Measurements from ENCODE around the gene VPS51.
A peak's percentile ranks its signal among the peaks of the same experiment; 100 is the strongest.

- TF ChIP-seq, protein P1, sequence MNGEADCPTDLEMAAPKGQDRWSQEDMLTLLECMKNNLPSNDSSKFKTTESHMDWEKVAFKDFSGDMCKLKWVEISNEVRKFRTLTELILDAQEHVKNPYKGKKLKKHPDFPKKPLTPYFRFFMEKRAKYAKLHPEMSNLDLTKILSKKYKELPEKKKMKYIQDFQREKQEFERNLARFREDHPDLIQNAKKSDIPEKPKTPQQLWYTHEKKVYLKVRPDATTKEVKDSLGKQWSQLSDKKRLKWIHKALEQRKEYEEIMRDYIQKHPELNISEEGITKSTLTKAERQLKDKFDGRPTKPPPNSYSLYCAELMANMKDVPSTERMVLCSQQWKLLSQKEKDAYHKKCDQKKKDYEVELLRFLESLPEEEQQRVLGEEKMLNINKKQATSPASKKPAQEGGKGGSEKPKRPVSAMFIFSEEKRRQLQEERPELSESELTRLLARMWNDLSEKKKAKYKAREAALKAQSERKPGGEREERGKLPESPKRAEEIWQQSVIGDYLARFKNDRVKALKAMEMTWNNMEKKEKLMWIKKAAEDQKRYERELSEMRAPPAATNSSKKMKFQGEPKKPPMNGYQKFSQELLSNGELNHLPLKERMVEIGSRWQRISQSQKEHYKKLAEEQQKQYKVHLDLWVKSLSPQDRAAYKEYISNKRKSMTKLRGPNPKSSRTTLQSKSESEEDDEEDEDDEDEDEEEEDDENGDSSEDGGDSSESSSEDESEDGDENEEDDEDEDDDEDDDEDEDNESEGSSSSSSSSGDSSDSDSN (CRISPR knock-in tag; IDR thresholded peaks at IDR 0.05): peak; percentile 40
- TF ChIP-seq, protein P2, sequence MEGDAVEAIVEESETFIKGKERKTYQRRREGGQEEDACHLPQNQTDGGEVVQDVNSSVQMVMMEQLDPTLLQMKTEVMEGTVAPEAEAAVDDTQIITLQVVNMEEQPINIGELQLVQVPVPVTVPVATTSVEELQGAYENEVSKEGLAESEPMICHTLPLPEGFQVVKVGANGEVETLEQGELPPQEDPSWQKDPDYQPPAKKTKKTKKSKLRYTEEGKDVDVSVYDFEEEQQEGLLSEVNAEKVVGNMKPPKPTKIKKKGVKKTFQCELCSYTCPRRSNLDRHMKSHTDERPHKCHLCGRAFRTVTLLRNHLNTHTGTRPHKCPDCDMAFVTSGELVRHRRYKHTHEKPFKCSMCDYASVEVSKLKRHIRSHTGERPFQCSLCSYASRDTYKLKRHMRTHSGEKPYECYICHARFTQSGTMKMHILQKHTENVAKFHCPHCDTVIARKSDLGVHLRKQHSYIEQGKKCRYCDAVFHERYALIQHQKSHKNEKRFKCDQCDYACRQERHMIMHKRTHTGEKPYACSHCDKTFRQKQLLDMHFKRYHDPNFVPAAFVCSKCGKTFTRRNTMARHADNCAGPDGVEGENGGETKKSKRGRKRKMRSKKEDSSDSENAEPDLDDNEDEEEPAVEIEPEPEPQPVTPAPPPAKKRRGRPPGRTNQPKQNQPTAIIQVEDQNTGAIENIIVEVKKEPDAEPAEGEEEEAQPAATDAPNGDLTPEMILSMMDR (CRISPR knock-in tag; IDR thresholded peaks at IDR 0.05): peak; percentile 24
- TF ChIP-seq NR2C2 (CRISPR knock-in tag; IDR thresholded peaks at IDR 0.05; ENCODE audit: borderline replicate concordance) (peak; percentile 97), ETV5 (CRISPR knock-in tag; IDR thresholded peaks at IDR 0.05; ENCODE audit: borderline replicate concordance) (peak; percentile 86), ZNF430 (CRISPR knock-in tag; IDR thresholded peaks at IDR 0.05) (peak; percentile 72; the same call in 1 of the 2 replicates), EZH2 (conservative IDR thresholded peaks at IDR 0.05; ENCODE audit: low read depth, low read length) (no peak), SIX1 (CRISPR knock-in tag; IDR thresholded peaks at IDR 0.05; ENCODE audit: borderline replicate concordance) (peak; percentile 14; the same call in 1 of the 2 replicates), ZNF562 (CRISPR knock-in tag; IDR thresholded peaks at IDR 0.05; ENCODE audit: borderline replicate concordance) (no peak)
These were observed 38.4 kb downstream of the VPS51 start, which contains the start of gene SYVN1 for GRCh38 chr11:65134240-65134951.
